A673 (cell line): Measurements from ENCODE around the gene RNF40. TPM values are rescaled to one million over a fixed set of nuclear protein-coding genes. Genes with fewer than 3 reads are reported as not detected.
"Not testable (repeated sequence)": the region's sequence is repeated elsewhere in the genome, so short reads cannot be mapped to it uniquely, and the experiment has no call there.

Experiments used
- BruUV-seq: library from RNA; stranded (reverse); fragments of 400-500 nt; replicated peaks from 2 replicates; lab custom pipeline; 2021; lab: Mats Ljungman, UMichigan
- CTCF ChIA-PET: fragments of 300-600 bp; sonication (Branson Sonifier 250); formaldehyde crosslinking; loops from one replicate; lab custom pipeline; 2022; ENCODE audit warnings: antibody characterized with exemption; lab: Charles Lee
- POLR2A ChIA-PET: fragments of 300-600 bp; sonication (Branson Sonifier 250); formaldehyde crosslinking; loops from one replicate; lab custom pipeline; 2022; ENCODE audit warnings: antibody characterized with exemption; ENCODE audit not compliant: low non-redundant PET; lab: Charles Lee
- DNase-seq: peaks from one replicate; pipeline ENCODE4 v3.0.0-alpha.2; 2015; ENCODE audit warnings: low spot score
- H3K27ac ChIP-seq: fragments of 200-600 bp; sonication (generic); 2 replicates; pipeline ENCODE4 v1.5.1; 2016; ENCODE audit warnings: mixed run types, low read depth, mild to moderate bottlenecking, mixed read lengths, antibody characterized with exemption, low read length; ENCODE audit not compliant: poor library complexity, severe bottlenecking
- H3K27me3 ChIP-seq: fragments of 200-600 bp; sonication (generic); replicated peaks from 2 replicates; pipeline ENCODE4 v1.6.1; 2017; ENCODE audit warnings: mixed run types, low read depth, mild to moderate bottlenecking, mixed read lengths, antibody characterized with exemption, low read length; ENCODE audit not compliant: insufficient read depth, poor library complexity
- H3K36me3 ChIP-seq: fragments of 200-600 bp; sonication (generic); 2 replicates; pipeline ENCODE4 v1.6.1; 2016; ENCODE audit warnings: mixed run types, mild to moderate bottlenecking, mixed read lengths, antibody characterized with exemption, low read length; ENCODE audit not compliant: insufficient read depth, poor library complexity, severe bottlenecking
- H3K4me1 ChIP-seq: fragments of 200-600 bp; sonication (generic); 2 replicates; pipeline ENCODE4 v1.6.1; 2017; ENCODE audit warnings: mixed run types, mild to moderate bottlenecking, mixed read lengths, antibody characterized with exemption, low read length; ENCODE audit not compliant: insufficient read depth, poor library complexity, severe bottlenecking
- H3K4me3 ChIP-seq: fragments of 200-600 bp; sonication (generic); 2 replicates; pipeline ENCODE4 v1.5.1; 2016; ENCODE audit warnings: low read depth, mixed run types, mild to moderate bottlenecking, mixed read lengths, low read length; ENCODE audit not compliant: poor library complexity, severe bottlenecking
- H3K9me3 ChIP-seq: fragments of 200-600 bp; sonication (generic); 2 replicates; pipeline ENCODE4 v1.6.1; 2016; ENCODE audit warnings: mixed run types, low read depth, mild to moderate bottlenecking, mixed read lengths, antibody characterized with exemption, low read length; ENCODE audit not compliant: poor library complexity, severe bottlenecking
- CTCF ChIP-seq: fragments of 300-800, 200-600 bp; sonication (generic); conservative IDR thresholded peaks from 2 replicates; pipeline ENCODE4 v1.5.1; 2017; ENCODE audit warnings: low read depth, mild to moderate bottlenecking, antibody characterized with exemption, low read length, moderate library complexity, mixed read lengths
- EZH2 ChIP-seq: fragments of 200-600 bp; sonication (generic); IDR thresholded peaks from 2 replicates; pipeline ENCODE4 v1.6.1; 2017; ENCODE audit warnings: borderline replicate concordance, low read depth, mild to moderate bottlenecking, mixed read lengths, antibody characterized with exemption, low read length; ENCODE audit not compliant: poor library complexity, severe bottlenecking
- intact Hi-C: fragments of 100-400 bp; cut with micrococcal nuclease; formaldehyde crosslinking; loops from one replicate; pipeline ENCODE4 v1.10.0; 2022; ENCODE audit not compliant: unreplicated experiment
- total RNA-seq: library from RNA; stranded (reverse); gene quantifications from 2 replicates; pipeline ENCODE4 v1.2.3, GENCODE V29; 2021

The RNF40 gene
- total RNA-seq, 1 experiment from 2014 or later, result 132 TPM

GRCh38 chr16:30805370-30806169 is 43.4 kb downstream of the RNF40 start:
- CTCF ChIA-PET, result interaction anchor here (0.6 to 1.2 kb wide), 2 partner anchors 9 to 1166 kb away, joined by 7 to 19 read pairs; no protein-coding TSS in a partner anchor
- Histone ChIP-seq H3K27ac (peak overlapping the region; percentile 78), H3K36me3 (no peaks in the 10 kb centered on the region), H3K4me1 (no peaks in the 10 kb centered on the region), H3K27me3 (no peaks in the 10 kb centered on the region), H3K4me3 (peak overlapping the region; percentile 75), H3K9me3 (no peaks in the 10 kb centered on the region)
- TSS peak; percentile 48 for BruUV-seq
- DNase-seq, result peak; percentile 76
- intact Hi-C loops, result loop anchor here (1.0 kb wide), 1 partner anchor 18 kb away; the partner anchor contains the start of gene ZNF629
- no peak for TF ChIP-seq EZH2
- TF ChIP-seq CTCF, result no peak
- POLR2A ChIA-PET, result interaction anchor here (0.6 kb wide), 1 partner anchor 8 kb away, joined by 3 read pairs; no protein-coding TSS in a partner anchor

GRCh38 chr16:30808146-30808545 is 46.0 kb downstream of the RNF40 start:
- H3K27ac ChIP-seq, result no peak overlapping the region
- DNase-seq, result no peak
- POLR2A ChIA-PET, result interaction anchor here (0.6 to 0.7 kb wide), 2 partner anchors 21 to 208 kb away, joined by 3 to 8 read pairs; partner anchors contain the start of gene ZNF629
- no TSS peak for BruUV-seq
- TF ChIP-seq CTCF (no peak), EZH2 (no peak)
- intact Hi-C loops, result no loop called here
- H3K27me3 ChIP-seq, result no peaks in the 10 kb centered on the region
- no peak overlapping the region for H3K4me3 ChIP-seq
- no peaks in the 10 kb centered on the region for H3K36me3 ChIP-seq
- no peaks in the 10 kb centered on the region for H3K9me3 ChIP-seq
- no peaks in the 10 kb centered on the region for H3K4me1 ChIP-seq
- CTCF ChIA-PET, result no interaction called here

GRCh38 chr16:30808890-30809426 is 46.8 kb downstream of the RNF40 start:
- CTCF ChIA-PET, result interaction anchor here (0.6 kb wide), 1 partner anchor 16 kb away, joined by 3 read pairs; no protein-coding TSS in a partner anchor
- H3K4me1 ChIP-seq, H3K9me3 ChIP-seq, H3K27me3 ChIP-seq, BruUV-seq, DNase-seq, POLR2A ChIA-PET, H3K27ac ChIP-seq, intact Hi-C loops, H3K36me3 ChIP-seq, H3K4me3 ChIP-seq: not testable (repeated sequence)

- H3K4me3 ChIP-seq, CTCF ChIA-PET, intact Hi-C loops, H3K27ac ChIP-seq, H3K9me3 ChIP-seq, DNase-seq, H3K27me3 ChIP-seq, BruUV-seq, H3K36me3 ChIP-seq, POLR2A ChIA-PET, H3K4me1 ChIP-seq: not testable (repeated sequence)
These were observed 47.6 kb downstream of the RNF40 start for GRCh38 chr16:30809675-30810074.
